GM18951 (cell line): ENCODE results near the gene NCS1.

Experiments used
- POLR2A ChIP-seq: IDR thresholded peaks from 4 replicates; pipeline ENCODE4 v1.6.1; 2011; ENCODE audit warnings: mild to moderate bottlenecking; ENCODE audit not compliant: insufficient read length, insufficient read depth; ENCODE audit errors: extremely low read depth
- in situ Hi-C: fragments of 300-500 bp; cut with MboI; formaldehyde crosslinking; loops from one replicate; pipeline ENCODE4 v1.12.0; 2022; ENCODE audit warnings: low sequenced_read_pairs, mixed read lengths, inconsistent platforms; ENCODE audit not compliant: unreplicated experiment

The NCS1 gene

DNA sequence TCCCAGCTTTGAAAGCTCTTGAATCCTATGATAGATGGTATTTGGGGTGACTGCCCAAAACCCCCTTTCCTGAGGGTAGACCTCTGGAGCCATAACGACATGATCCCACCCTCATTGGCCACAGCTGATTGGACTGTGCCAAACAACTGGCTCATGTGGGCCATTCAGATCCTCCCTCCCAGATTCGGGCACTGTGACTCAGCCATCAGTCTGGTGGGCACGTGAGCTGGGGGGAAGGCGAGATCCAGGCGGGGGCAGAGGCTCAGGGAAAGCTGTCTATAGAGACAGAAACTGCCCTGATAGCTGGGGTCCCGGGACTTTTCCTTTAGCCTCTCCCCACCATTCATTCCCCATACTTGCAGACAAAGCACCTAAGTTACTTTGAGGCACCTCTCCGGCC, 15.1 kb upstream of the NCS1 start:
- in situ Hi-C loops = no loop called here
- TF ChIP-seq POLR2A = no peak

DNA sequence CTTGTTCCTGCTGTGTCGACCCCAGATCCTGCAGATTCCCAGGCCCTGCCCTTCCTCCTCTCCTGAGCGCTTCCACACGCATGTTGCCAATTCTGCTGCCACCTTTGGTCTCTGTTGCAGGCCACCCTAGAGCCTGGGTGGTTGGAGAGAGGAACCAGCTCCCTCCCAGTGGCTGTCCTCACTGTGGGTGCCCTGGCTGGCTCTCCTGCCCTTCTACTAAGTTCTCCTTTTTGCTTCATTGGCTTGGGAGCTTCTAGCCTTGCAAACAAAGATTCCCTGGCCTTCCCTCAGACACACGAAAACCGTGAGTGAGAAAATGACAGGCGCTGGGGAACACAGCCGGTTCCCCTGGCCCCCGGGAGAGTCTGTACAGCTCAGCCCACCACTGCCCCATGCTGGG, 14.2 kb upstream of the NCS1 start:
- in situ Hi-C loops = no loop called here
- no peak for TF ChIP-seq POLR2A

DNA sequence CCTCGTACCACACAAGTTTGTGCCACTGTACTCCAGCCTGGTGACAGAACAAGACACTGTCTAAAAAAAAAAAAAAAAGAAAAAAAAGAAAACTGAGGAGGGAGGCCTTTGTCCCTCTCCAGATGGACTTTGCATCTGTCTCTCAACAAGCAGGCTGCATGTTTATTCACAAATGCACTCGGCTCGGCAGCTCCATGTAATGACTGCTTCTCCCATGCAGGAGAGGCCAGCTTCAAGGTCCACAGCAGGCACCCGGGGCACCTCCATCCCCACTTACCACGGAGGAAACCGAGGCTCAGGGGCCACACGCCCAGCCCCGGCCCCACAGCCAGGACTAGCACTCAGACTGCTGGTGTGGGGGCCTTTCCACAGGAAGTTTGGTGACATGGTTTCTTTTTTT, 13.1 kb upstream of the NCS1 start:
- no peak for TF ChIP-seq POLR2A

DNA sequence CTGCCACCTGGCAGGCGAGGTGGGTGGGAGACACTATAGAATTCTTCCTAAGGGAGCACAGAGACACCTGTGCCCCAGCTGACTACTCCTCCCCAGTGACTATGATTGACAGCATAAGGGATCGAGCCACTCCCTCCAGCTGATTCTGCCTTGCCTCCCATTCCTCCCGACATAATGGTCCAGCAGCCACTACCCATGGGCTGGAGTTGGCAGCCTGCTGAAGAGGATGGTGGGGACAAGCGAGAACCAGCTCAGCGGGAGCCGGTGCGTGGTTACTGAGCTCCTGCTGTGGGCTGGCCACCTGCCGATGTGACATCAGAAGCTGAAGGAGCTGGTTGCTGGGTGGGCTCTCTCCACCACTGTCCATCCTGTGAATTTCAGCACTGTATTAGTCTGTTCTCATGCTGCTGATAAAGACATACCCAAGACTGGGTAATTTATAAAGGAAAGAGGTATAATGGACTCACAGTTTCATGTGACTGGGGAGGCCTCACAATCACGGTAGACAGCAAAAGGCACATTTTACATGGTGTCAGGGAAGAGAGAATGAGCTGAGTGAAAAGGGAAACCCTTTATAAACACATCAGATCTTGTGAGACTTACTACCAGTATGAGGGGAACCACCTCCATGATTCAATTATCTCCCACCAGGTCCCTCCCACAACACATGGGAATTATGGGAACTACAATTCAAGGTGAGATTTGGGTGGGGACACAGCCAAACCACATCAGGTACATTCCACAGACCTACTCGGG, 12.1 kb upstream of the NCS1 start:
- in situ Hi-C loops = no loop called here
- no peak for TF ChIP-seq POLR2A

More for the DNA sequence above, 13.1 kb upstream of the NCS1 start:
- in situ Hi-C loops = no loop called here

DNA sequence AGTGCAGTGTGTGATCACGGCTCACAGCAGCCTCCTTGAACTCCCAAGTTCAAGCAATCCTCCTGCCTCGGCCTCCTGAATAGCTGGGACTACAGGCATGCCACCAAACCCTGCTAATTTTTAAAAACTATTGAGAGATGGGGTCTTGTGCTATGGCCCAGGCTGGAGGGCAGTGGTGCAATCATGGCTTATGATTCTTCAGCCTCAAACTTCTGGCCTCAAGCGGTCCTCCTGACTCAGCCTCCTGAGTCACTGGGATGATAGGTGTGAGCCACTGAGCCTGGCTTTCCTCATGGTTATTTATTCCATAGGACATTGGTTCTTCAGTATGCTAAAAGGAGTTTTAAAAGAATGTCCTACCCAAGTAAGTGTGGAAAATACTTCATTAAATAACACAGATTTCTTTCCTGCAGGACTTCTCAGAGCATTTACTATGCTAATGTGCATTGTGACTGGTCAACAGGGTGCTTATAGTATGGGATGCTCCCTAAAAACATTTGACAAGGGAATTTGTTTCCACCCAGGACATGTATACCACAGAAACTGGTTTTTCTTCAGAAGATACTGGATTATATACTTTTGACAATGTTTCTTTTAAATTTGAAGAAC, 11.2 kb upstream of the NCS1 start:
- TF ChIP-seq POLR2A = no peak
- in situ Hi-C loops = no loop called here

DNA sequence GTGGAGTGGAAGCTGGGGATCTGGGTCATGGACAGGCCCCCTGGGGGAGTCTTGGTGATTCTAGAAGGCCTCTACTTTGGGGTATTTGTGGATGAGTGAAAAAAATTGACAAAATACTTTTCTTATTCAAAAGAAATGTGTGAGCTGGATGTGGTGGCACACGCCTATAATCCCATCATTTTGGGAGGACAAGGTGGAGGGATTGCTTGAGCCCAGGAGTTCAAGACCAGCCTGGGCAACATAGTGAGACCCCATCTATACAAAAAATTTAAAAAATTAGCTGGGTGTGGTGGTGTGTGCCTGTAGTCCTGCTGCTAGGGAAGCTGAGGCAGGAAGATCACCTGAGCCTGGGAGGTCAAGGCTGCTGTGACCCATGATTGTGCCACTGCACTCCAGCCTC, 6.6 kb upstream of the NCS1 start:
- TF ChIP-seq POLR2A = no peak
- in situ Hi-C loops = no loop called here

DNA sequence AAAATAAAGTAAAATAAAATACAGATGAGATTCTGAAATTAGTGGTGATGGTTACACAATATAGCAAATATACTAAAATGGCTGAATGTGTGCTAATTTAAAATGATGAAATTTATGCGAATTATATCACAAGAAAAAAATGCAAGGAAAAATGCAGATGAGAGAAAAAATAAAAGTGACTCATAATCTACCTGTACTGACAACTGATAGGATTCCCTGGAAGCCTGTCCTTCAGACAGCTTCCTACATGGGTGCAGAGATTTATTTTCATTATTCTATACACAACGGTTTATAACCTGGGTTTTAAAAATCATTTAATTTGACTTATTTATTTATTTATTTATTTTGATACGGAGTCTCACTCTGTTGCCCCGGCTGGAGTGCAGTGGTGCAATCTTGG, 5.8 kb upstream of the NCS1 start:
- no peak for TF ChIP-seq POLR2A
- in situ Hi-C loops = no loop called here

DNA sequence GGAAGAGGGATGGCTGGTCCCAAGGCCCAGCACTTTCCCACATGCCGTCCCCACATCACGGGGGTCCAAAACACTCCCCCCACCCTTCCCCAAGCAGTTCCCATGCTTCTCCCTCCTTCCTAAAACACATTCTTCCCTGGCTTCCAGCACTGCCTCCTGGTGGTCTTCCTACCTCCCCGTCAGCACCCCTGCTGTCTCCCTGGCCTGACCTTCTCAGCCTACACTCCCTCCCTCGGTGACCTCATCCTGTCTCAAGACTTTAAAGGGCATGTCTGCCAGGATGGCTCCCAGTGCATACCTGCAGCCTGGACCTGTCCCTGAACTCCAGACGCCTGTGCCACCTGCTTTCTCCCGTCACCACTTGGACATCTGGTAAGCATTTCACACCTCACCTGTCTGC, 4.3 kb upstream of the NCS1 start:
- in situ Hi-C loops = no loop called here

DNA sequence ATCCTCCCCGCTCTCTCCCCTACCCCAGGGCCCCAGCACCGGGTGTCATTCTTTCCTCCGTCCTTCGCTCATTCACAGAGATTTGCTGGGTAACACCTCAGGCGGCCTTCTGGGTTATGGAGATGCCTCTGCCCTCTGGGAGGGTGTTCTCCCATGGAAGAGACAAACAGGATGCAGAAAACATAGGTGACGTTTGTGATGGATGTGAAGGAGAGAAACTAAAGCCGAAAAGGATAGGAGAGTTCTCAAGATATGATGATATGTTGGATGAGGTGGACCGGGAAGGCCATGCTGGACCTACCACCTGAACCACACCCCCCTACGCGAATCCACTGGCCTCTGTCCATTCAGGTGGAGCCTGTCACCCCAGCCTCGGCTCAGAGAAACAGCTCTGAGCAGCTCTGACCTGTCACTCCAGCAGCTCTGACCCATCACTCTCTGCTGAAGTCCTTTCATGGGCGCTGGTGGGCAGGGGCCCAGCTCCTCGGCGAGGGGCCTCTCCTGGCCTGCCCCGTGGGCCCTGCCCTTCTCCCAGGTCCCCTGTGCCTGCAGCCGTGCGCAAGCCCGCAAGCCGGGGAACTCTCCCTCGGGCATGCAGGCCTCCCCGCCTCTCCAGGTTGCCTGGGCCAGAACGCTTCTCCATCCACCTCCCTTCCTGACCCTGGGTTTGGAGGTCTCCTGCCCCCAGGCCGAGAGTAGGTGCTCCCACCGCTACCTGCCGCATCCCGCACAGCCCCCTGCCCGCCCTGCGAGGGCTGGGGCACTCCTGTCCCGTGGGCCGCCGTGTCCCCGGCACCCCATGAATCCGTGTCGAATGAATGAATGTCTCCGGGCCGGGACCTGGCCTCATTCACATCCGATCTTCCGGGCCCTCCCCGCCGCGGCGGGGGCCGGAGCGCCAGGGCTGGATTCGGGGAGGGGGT, 717 bp upstream of the NCS1 start:
- in situ Hi-C loops = no loop called here
- no peak for TF ChIP-seq POLR2A

More for the DNA sequence above, 4.3 kb upstream of the NCS1 start:
- no peak for TF ChIP-seq POLR2A

DNA sequence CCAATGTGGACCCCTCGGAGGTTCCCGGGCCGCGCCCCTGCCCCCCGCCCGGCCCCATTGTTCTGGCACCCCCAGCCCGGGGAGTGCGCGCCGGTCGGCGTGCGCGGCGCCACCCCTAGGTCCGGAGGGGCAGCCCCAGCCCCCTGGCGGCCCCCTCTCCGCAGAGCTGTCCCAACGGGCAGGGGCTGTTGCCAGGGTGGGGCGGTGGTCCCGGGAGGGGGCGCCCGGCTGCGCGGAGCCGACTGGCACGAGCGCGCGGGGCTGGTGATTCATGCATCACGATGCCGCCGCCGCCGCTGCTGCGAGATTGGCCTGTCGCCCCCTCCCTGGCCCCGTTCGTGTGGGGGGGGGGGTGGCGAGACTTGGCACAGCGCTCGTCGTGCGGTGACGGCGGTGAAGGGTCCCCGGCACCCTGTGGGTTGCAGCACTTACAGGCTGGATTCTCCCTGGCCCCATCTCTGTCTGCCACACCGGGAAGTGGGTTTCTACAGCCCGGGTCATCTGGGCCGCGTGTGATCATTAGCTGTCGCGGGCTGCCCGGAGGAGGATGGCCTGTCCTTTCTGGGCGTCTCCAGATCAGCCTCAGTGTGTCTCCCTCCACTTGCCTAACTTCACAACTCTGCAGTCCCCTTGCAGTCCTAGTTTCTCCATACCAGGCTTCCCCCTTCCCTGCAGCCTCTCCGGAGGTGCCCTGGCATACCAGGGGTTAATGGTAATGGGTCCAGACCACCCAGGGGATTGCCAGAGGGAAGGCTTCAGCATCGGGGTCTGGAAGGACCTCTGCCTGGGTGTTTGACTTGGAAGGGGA, 858 bp downstream of the NCS1 start:
- TF ChIP-seq POLR2A = no peak
- in situ Hi-C loops = no loop called here

DNA sequence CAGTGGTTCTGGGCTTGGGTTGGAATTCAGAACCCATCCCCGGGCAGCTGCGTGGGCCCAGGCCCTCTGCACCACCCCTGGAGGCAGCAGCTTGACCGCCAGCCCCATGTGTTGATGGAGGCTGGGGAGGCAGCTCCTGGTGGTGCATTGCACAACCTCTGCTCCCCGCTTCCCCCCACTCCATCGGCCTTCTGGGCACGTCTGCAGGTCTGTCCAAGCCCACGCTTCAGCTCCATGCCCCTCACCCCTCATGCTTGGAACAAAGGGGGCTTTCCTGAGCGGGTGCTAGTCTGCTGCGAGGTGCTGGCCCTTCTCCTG, 1.4 kb downstream of the NCS1 start:
- in situ Hi-C loops = no loop called here
- no peak for TF ChIP-seq POLR2A

DNA sequence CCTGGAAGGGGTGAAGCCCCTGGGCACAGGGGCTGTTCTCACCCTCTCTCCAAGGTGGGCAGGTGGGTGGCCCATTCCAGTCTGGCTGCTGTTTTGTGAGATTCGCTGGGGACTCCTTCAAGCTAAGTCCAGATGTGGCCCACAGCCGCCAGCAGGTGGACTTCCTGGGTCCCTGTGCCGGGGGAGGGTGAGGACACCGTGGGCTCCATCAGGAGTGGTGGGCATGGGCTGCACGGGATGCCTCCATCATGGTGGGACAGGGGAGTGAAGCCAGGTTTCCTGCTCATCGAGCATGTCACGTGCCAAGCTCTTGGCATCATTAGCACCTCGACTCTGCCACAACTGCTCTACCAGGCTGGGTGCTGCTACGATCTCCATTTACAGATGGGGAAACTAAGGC, 1.8 kb downstream of the NCS1 start:
- in situ Hi-C loops = no loop called here
- no peak for TF ChIP-seq POLR2A

DNA sequence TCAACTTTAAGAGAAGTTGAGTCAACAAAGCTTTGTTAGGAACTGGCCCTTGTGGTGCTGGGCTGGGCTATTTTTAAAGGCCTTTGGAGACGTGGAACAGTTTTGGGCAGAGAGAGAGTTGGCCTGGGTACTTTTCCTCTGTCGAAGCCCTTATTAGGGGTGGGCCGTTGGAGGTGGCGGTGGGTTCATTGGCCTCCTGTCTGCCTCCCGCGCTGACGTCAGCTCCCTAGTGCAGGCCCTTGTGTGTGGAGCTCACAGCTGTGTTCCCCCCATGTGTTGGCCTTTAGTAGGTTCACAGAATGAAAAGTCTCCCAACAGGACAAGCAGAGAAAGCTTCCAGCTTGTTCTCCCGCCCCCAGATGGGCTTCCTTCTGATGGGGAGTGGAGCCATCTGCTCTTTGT, 2.7 kb downstream of the NCS1 start:
- no peak for TF ChIP-seq POLR2A
- in situ Hi-C loops = no loop called here

DNA sequence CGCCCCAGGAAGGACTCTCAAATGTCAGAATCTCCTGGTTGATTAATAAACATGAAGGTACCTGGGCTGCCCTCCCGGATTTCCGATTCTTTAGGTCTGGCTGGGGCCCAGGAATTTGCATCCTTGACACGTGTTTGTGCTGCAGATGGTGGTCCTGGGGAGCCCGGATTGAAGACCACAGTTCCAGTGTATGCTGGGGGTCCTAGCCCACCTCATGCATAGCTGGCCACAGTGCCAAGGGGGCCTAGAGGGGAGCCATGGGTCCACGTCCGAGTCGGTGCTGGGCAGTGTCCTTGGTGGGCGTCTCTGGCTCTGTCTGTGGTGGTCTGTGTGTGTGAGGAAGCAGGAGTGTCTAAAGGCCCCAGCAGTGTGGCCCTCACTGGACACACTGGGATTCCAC, 3.2 kb downstream of the NCS1 start:
- in situ Hi-C loops = no loop called here
- TF ChIP-seq POLR2A = no peak
